ENCODE data around the gene FSTL1.

Gene FSTL1

GRCh38 chr3:120407508-120408287 is 43.1 kb downstream of the FSTL1 start:
- no peak for TF ChIP-seq ZFX (IDR thresholded peaks at IDR 0.05; ENCODE audit: borderline replicate concordance)
- no peak for TF ChIP-seq CTCF (IDR thresholded peaks at IDR 0.05)
- H3K27ac ChIP-seq: no peak overlapping the region

GRCh38 chr3:120404876-120405275 is 45.9 kb downstream of the FSTL1 start:
- no peak overlapping the region for H3K27ac ChIP-seq
- TF ChIP-seq ZFX (IDR thresholded peaks at IDR 0.05; ENCODE audit: borderline replicate concordance) (no peak), CTCF (IDR thresholded peaks at IDR 0.05) (no peak)

- TF ChIP-seq CTCF (IDR thresholded peaks at IDR 0.05) (no peak), ZFX (IDR thresholded peaks at IDR 0.05; ENCODE audit: borderline replicate concordance) (no peak)
- no peak overlapping the region for H3K27ac ChIP-seq
Measured at GRCh38 chr3:120402257-120402656, 48.5 kb downstream of the FSTL1 start.

- TF ChIP-seq CTCF (IDR thresholded peaks at IDR 0.05) (no peak), ZFX (IDR thresholded peaks at IDR 0.05; ENCODE audit: borderline replicate concordance) (no peak)
Measured at GRCh38 chr3:120399372-120399771, 51.4 kb downstream of the FSTL1 start.

GRCh38 chr3:120396469-120396868 is 54.3 kb downstream of the FSTL1 start:
- no peak overlapping the region for H3K27ac ChIP-seq
- TF ChIP-seq CTCF (IDR thresholded peaks at IDR 0.05) (no peak), ZFX (IDR thresholded peaks at IDR 0.05; ENCODE audit: borderline replicate concordance) (no peak)

More at GRCh38 chr3:120399372-120399771, 51.4 kb downstream of the FSTL1 start:
- H3K27ac ChIP-seq: no peak overlapping the region

GRCh38 chr3:120394347-120394746 is 56.4 kb downstream of the FSTL1 start:
- TF ChIP-seq ZFX (IDR thresholded peaks at IDR 0.05; ENCODE audit: borderline replicate concordance) (no peak), CTCF (IDR thresholded peaks at IDR 0.05) (no peak)
- H3K27ac ChIP-seq: no peak overlapping the region

- TF ChIP-seq CTCF (IDR thresholded peaks at IDR 0.05): no peak
- TF ChIP-seq ZFX (IDR thresholded peaks at IDR 0.05; ENCODE audit: borderline replicate concordance): no peak
Measured at GRCh38 chr3:120393761-120394160, 57.0 kb downstream of the FSTL1 start.

More at GRCh38 chr3:120393761-120394160, 57.0 kb downstream of the FSTL1 start:
- no peak overlapping the region for H3K27ac ChIP-seq

All from 22Rv1 (cell line).